ENCODE data around the gene TAGLN.

The TAGLN gene

GRCh38 chr11:117228091-117228490 lies 28.9 kb downstream of the TAGLN start:
- H3K9me3 ChIP-seq = no peaks in the 10 kb centered on the region
- H3K4me3 ChIP-seq (ENCODE audit: low read depth, low read length) = no peak overlapping the region
- DNase-seq = no peak
- peaks cover 46% of the 10 kb centered on the region for H3K36me3 ChIP-seq
- no peaks in the 10 kb centered on the region for H3K4me1 ChIP-seq
- H3K27me3 ChIP-seq = no peaks in the 10 kb centered on the region
- TF ChIP-seq CTCF (IDR thresholded peaks at IDR 0.05; ENCODE audit: low read depth, low read length) = no peak

GRCh38 chr11:117229411-117229810 lies 30.2 kb downstream of the TAGLN start:
- H3K9me3 ChIP-seq = no peaks in the 10 kb centered on the region
- H3K36me3 ChIP-seq = peaks cover 36% of the 10 kb centered on the region
- no peaks in the 10 kb centered on the region for H3K4me1 ChIP-seq
- TF ChIP-seq CTCF (IDR thresholded peaks at IDR 0.05; ENCODE audit: low read depth, low read length) = no peak
- no peaks in the 10 kb centered on the region for H3K27me3 ChIP-seq
- H3K4me3 ChIP-seq (ENCODE audit: low read depth, low read length) = no peak overlapping the region
- no peak for DNase-seq

- H3K27me3 ChIP-seq = no peaks in the 10 kb centered on the region
- no peak for DNase-seq
- H3K36me3 ChIP-seq = peaks cover 37% of the 10 kb centered on the region
- TF ChIP-seq CTCF (IDR thresholded peaks at IDR 0.05; ENCODE audit: low read depth, low read length) = no peak
- H3K4me3 ChIP-seq (ENCODE audit: low read depth, low read length) = no peak overlapping the region
- H3K9me3 ChIP-seq = no peaks in the 10 kb centered on the region
- H3K4me1 ChIP-seq = no peaks in the 10 kb centered on the region
Observed at GRCh38 chr11:117229931-117230285, 30.7 kb downstream of the TAGLN start.

- no peak for TF ChIP-seq CTCF (IDR thresholded peaks at IDR 0.05; ENCODE audit: low read depth, low read length)
- H3K4me1 ChIP-seq = no peaks in the 10 kb centered on the region
- no peaks in the 10 kb centered on the region for H3K9me3 ChIP-seq
- peaks cover 35% of the 10 kb centered on the region for H3K36me3 ChIP-seq
- H3K4me3 ChIP-seq (ENCODE audit: low read depth, low read length) = peak overlapping the region; percentile 99
- no peak for DNase-seq
- no peaks in the 10 kb centered on the region for H3K27me3 ChIP-seq
Observed at GRCh38 chr11:117230286-117230961, 31.3 kb downstream of the TAGLN start.

GRCh38 chr11:117230999-117231841 lies 32.0 kb downstream of the TAGLN start:
- no peaks in the 10 kb centered on the region for H3K27me3 ChIP-seq
- no peak for TF ChIP-seq CTCF (IDR thresholded peaks at IDR 0.05; ENCODE audit: low read depth, low read length)
- H3K36me3 ChIP-seq = peaks cover 31% of the 10 kb centered on the region
- H3K4me1 ChIP-seq = no peaks in the 10 kb centered on the region
- DNase-seq = no peak
- H3K9me3 ChIP-seq = no peaks in the 10 kb centered on the region
- H3K4me3 ChIP-seq (ENCODE audit: low read depth, low read length) = peak overlapping the region; percentile 99

- Histone ChIP-seq H3K9me3 (no peaks in the 10 kb centered on the region), H3K4me3 (ENCODE audit: low read depth, low read length) (peak within 1 kb of the TSS; percentile 99), H3K4me1 (no peaks in the 10 kb centered on the region), H3K27me3 (no peaks in the 10 kb centered on the region), H3K36me3 (peaks cover 29% of the 10 kb centered on the region)
- DNase-seq = no peak
- no peak for TF ChIP-seq CTCF (IDR thresholded peaks at IDR 0.05; ENCODE audit: low read depth, low read length)
Observed at GRCh38 chr11:117231842-117232091, 32.6 kb downstream of the TAGLN start, which contains the start of gene PCSK7. Gene PCSK7, minus strand, starts transcription at chr11:117232073. Its CDS starts 2,229 bp downstream, at chr11:117229844.
